GM15510 (cell line): ENCODE results near the gene IGF2R.

Experiments used
- POLR2A ChIP-seq: IDR thresholded peaks from 3 replicates; pipeline ENCODE4 v1.6.1; 2011; ENCODE audit warnings: borderline replicate concordance; ENCODE audit not compliant: insufficient read length; ENCODE audit errors: extremely low read depth

IGF2R gene

GRCh38 chr6:160089534-160089897 is 120.6 kb downstream of the IGF2R start:
- no peak for TF ChIP-seq POLR2A

GRCh38 chr6:160092602-160093001 is 123.7 kb downstream of the IGF2R start:
- no peak for TF ChIP-seq POLR2A

GRCh38 chr6:160093061-160093460 is 124.2 kb downstream of the IGF2R start:
- no peak for TF ChIP-seq POLR2A

- TF ChIP-seq POLR2A: no peak
Observed at GRCh38 chr6:160093946-160094345, 125.1 kb downstream of the IGF2R start.

GRCh38 chr6:160095146-160095845 is 126.4 kb downstream of the IGF2R start:
- TF ChIP-seq POLR2A: no peak

GRCh38 chr6:160101277-160102205 is 132.7 kb downstream of the IGF2R start:
- TF ChIP-seq POLR2A: no peak

GRCh38 chr6:160102399-160102798 is 133.5 kb downstream of the IGF2R start:
- TF ChIP-seq POLR2A: no peak

- no peak for TF ChIP-seq POLR2A
Observed at GRCh38 chr6:160102956-160103824, 134.3 kb downstream of the IGF2R start.

GRCh38 chr6:160103825-160104100 is 134.9 kb downstream of the IGF2R start:
- no peak for TF ChIP-seq POLR2A

GRCh38 chr6:160104821-160105517 is 136.1 kb downstream of the IGF2R start:
- no peak for TF ChIP-seq POLR2A

GRCh38 chr6:160106010-160106409 is 137.1 kb downstream of the IGF2R start:
- TF ChIP-seq POLR2A: no peak

- TF ChIP-seq POLR2A: no peak
Observed at GRCh38 chr6:160106701-160107100, 137.8 kb downstream of the IGF2R start.

- TF ChIP-seq POLR2A: no peak
Observed at GRCh38 chr6:160108077-160108476, 139.2 kb downstream of the IGF2R start.

- no peak for TF ChIP-seq POLR2A
Observed at GRCh38 chr6:160110586-160111123, 141.8 kb downstream of the IGF2R start.
